ENCODE results near the gene WBP2. TPM values are rescaled to one million over a fixed set of nuclear protein-coding genes. Genes with fewer than 3 reads are reported as not detected.
"Not testable (repeated sequence)": the region's sequence is repeated elsewhere in the genome, so short reads cannot be mapped to it uniquely, and the experiment has no call there.

WBP2 gene
- total and polyA plus RNA-seq, 2 of the 8 experiments (the other 6 are each of a cell fraction or from before 2014, with no cell fraction given) = 48.2 to 71.2 TPM

DNA sequence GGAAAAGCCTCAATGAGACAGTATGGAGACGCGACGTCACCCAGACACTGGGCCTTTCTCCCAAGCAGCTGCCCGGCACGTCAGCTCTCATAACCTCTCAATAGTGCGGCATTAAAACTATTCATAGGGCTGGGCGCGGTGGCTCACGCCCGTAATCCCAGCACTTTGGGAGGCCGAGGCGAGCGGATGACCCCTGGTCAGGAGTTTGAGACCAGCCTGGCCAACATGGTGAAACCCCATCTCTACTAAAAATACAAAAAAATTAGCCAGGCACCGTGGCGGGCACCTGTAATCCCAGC lies 3.5 kb downstream of the WBP2 start:
- H3K14ac ChIP-seq (ENCODE audit: insufficient read length); H3K4ac ChIP-seq (replicated peaks; ENCODE audit: insufficient read length, low read depth, low read length); H3K27ac ChIP-seq (ENCODE audit: low read depth, low read length); H2BK120ac ChIP-seq (replicated peaks; ENCODE audit: low read depth, low read length); H3K4me1 ChIP-seq (replicated peaks in 1 of 4; ENCODE audit: control insufficient read depth in 3 of 4, insufficient read depth in 4 of 4, low read length in 3 of 4); H3K56ac ChIP-seq (replicated peaks; ENCODE audit: insufficient read length, low read depth, low read length); DNase-seq (ENCODE audit: low read depth in 1 of 2, low spot score in 2 of 2); FAIRE-seq; H3K79me1 ChIP-seq (ENCODE audit: low read depth, low read length); H3K23me2 ChIP-seq (ENCODE audit: low read depth, low read length); H3K18ac ChIP-seq (ENCODE audit: extremely low read depth, low read length); H3K23ac ChIP-seq (ENCODE audit: insufficient read length); H3K4me2 ChIP-seq (ENCODE audit: insufficient read depth in 1 of 2, low read depth in 2 of 2, low read length in 2 of 2); H4K8ac ChIP-seq (ENCODE audit: extremely low read depth, insufficient read depth, low read length); H3K79me2 ChIP-seq (ENCODE audit: control insufficient read depth in 1 of 2, insufficient read depth in 2 of 2, low read length in 2 of 2); H3K9me3 ChIP-seq (ENCODE audit: insufficient read depth in 2 of 2, low read depth in 1 of 2, low read length in 1 of 2); H2BK5ac ChIP-seq (ENCODE audit: low read depth, low read length); H2BK15ac ChIP-seq (ENCODE audit: low read length); H2BK20ac ChIP-seq (ENCODE audit: low read length); H3K27me3 ChIP-seq (replicated peaks in 1 of 4; ENCODE audit: control insufficient read depth in 3 of 4, extremely low read depth in 1 of 4, insufficient read depth in 3 of 4, low read length in 3 of 4); H2AK5ac ChIP-seq (ENCODE audit: low read depth, low read length); H3K4me3 ChIP-seq (ENCODE audit: extremely low read depth in 1 of 4, insufficient read depth in 2 of 4, low read depth in 3 of 4, low read length in 4 of 4); H3K9ac ChIP-seq (replicated peaks in 1 of 4; ENCODE audit: extremely low read depth in 1 of 4, low read depth in 3 of 4, low read length in 3 of 4); H2BK12ac ChIP-seq (ENCODE audit: low read depth, low read length); H2AFZ ChIP-seq (ENCODE audit: low read length); H4K91ac ChIP-seq (replicated peaks; ENCODE audit: insufficient read length, low read length); H4K5ac ChIP-seq (ENCODE audit: insufficient read length, low read depth, low read length); H4K20me1 ChIP-seq (replicated peaks in 1 of 2; ENCODE audit: control insufficient read depth in 1 of 2, insufficient read depth in 2 of 2, low read length in 2 of 2): not testable (repeated sequence)
- CTCF ChIA-PET (ENCODE audit: partially characterized antibody) = interaction anchor here (1.6 to 27.2 kb wide), 3 partner anchors 7 to 26 kb away, joined by 3 to 563 read pairs (median 162); partner anchors contain the start of genes TRIM47 and WBP2
- POLR2A ChIA-PET (ENCODE audit: partially characterized antibody) = interaction anchor here (0.7 to 2.3 kb wide), 2 partner anchors 47 to 72 kb away, joined by 4 to 7 read pairs; no protein-coding TSS in a partner anchor
- 95% methylated on average over 15 of the region's 15 CpGs; no CpG with 5 or more reads in 1 of the 2 experiments for WGBS, 2 experiments (ENCODE audit: extremely low coverage in 1 of 2, insufficient coverage in 1 of 2, insufficient read length in 1 of 2, insufficient replicate concordance in 2 of 2, low coverage in 1 of 2, low lambda C conversion rate in 2 of 2, missing lambda C conversion rate in 1 of 2)
- H3K36me3 ChIP-seq (ENCODE audit: control insufficient read depth in 2 of 4, insufficient read depth in 4 of 4, low read length in 3 of 4) = peaks cover 7 to 35% (median 25%) of the 10 kb centered on the region in 4 experiments
